H1 (cell line): ENCODE data around the gene CDH2. TPM values are rescaled to one million over a fixed set of nuclear protein-coding genes. Genes with fewer than 3 reads are reported as not detected.

Experiments used
- CTCF ChIA-PET: fragments of 300-600 bp; sonication (Branson Sonifier 250); formaldehyde crosslinking; loops from one replicate; lab custom pipeline; 2021; ENCODE audit not compliant: partially characterized antibody; lab: Charles Lee
- POLR2A ChIA-PET: fragments of 300-600 bp; sonication (Branson Sonifier 250); formaldehyde crosslinking; loops from one replicate; lab custom pipeline; 2021; ENCODE audit warnings: inconsistent platforms; ENCODE audit not compliant: partially characterized antibody; lab: Charles Lee
- DNase-seq, 2 experiments: peaks; one replicate each; pipeline versions ENCODE4 v3.0.0 to v3.0.0-alpha.2; 2010 to 2022; ENCODE audit warnings: low spot score in 2 of 2, low read depth in 1 of 2, mixed read lengths in 1 of 2
- FAIRE-seq: peaks from 2 replicates; lab custom pipeline; 2011; peaks lifted over from hg19 to GRCh38; lab: Jason Lieb, UNC
- H2AFZ ChIP-seq: 2 replicates; pipeline ENCODE4 v1.8.1; 2012; ENCODE audit warnings: low read length, inconsistent platforms
- H2AK5ac ChIP-seq: 2 replicates; pipeline ENCODE4 v1.6.1; 2013; ENCODE audit warnings: low read depth, low read length
- H2BK120ac ChIP-seq: replicated peaks from 2 replicates; pipeline ENCODE3; 2013; ENCODE audit warnings: low read depth, low read length, inconsistent platforms
- H2BK12ac ChIP-seq: 2 replicates; pipeline ENCODE4 v1.6.1; 2013; ENCODE audit warnings: low read depth, low read length
- H2BK15ac ChIP-seq: 2 replicates; pipeline ENCODE4 v1.6.1; 2013; ENCODE audit warnings: low read length
- H2BK20ac ChIP-seq: 2 replicates; pipeline ENCODE4 v1.6.1; 2013; ENCODE audit warnings: low read length
- H2BK5ac ChIP-seq: 2 replicates; pipeline ENCODE4 v1.6.1; 2013; ENCODE audit warnings: low read depth, low read length
- H3K14ac ChIP-seq: 2 replicates; pipeline ENCODE4 v1.6.1; 2013; ENCODE audit warnings: inconsistent platforms; ENCODE audit not compliant: insufficient read length
- H3K18ac ChIP-seq: 2 replicates; pipeline ENCODE4 v1.6.1; 2013; ENCODE audit warnings: low read length; ENCODE audit errors: extremely low read depth
- H3K23ac ChIP-seq: 2 replicates; pipeline ENCODE4 v1.6.1; 2013; ENCODE audit warnings: inconsistent platforms; ENCODE audit not compliant: insufficient read length
- H3K23me2 ChIP-seq: 2 replicates; pipeline ENCODE4 v1.6.1; 2013; ENCODE audit warnings: low read depth, low read length
- H3K27ac ChIP-seq: 2 replicates; pipeline ENCODE4 v1.6.1; 2011; ENCODE audit warnings: low read depth, low read length, inconsistent platforms
- H3K27me3 ChIP-seq, 4 experiments: replicated peaks in 1 of 4; 1 replicate in 1 of 4; 2 replicates in 3 of 4; pipeline versions ENCODE4 v1.6.1 to v1.8.1; 2011 to 2013; ENCODE audit warnings: low read length in 3 of 4, mild to moderate bottlenecking in 3 of 4, inconsistent platforms in 2 of 4, mixed read lengths in 2 of 4, moderate library complexity in 1 of 4; ENCODE audit not compliant: control insufficient read depth in 3 of 4, insufficient read depth in 3 of 4; ENCODE audit errors: extremely low read depth in 1 of 4
- H3K36me3 ChIP-seq, 4 experiments: 2 replicates each; pipeline versions ENCODE4 v1.6.1 to v1.8.1; 2011 to 2013; ENCODE audit warnings: mild to moderate bottlenecking in 4 of 4, low read length in 3 of 4, moderate library complexity in 2 of 4, control low read depth in 1 of 4, inconsistent platforms in 1 of 4; ENCODE audit not compliant: insufficient read depth in 4 of 4, control insufficient read depth in 2 of 4
- H3K4ac ChIP-seq: replicated peaks from 2 replicates; pipeline ENCODE3; 2013; ENCODE audit warnings: low read length, low read depth, mixed read lengths, inconsistent platforms; ENCODE audit not compliant: insufficient read length
- H3K4me1 ChIP-seq, 4 experiments: replicated peaks in 1 of 4; 1 replicate in 1 of 4; 2 replicates in 3 of 4; pipeline versions ENCODE4 v1.6.1 to v1.8.1; 2011 to 2013; ENCODE audit warnings: low read length in 3 of 4, inconsistent platforms in 2 of 4, mixed read lengths in 1 of 4; ENCODE audit not compliant: insufficient read depth in 4 of 4, control insufficient read depth in 3 of 4
- H3K4me2 ChIP-seq, 2 experiments: 2 replicates each; pipeline versions ENCODE4 v1.6.1 to v1.8.1; 2011 to 2013; ENCODE audit warnings: low read depth in 2 of 2, low read length in 2 of 2, control low read depth in 1 of 2, inconsistent platforms in 1 of 2, mild to moderate bottlenecking in 1 of 2; ENCODE audit not compliant: insufficient read depth in 1 of 2
- H3K4me3 ChIP-seq, 4 experiments: fragments of 200-600, 300-600 bp in 1 of 4; sonication (generic), shearing (Covaris generic), sonication (Bioruptor Twin) in 1 of 4; 2 replicates each; pipeline versions ENCODE4 v1.5.1 to v1.8.1; 2011 to 2016; ENCODE audit warnings: low read length in 4 of 4, low read depth in 3 of 4, control low read depth in 2 of 4, inconsistent platforms in 2 of 4, mild to moderate bottlenecking in 2 of 4, mixed read lengths in 1 of 4, moderate library complexity in 1 of 4; ENCODE audit not compliant: insufficient read depth in 2 of 4; ENCODE audit errors: extremely low read depth in 1 of 4
- H3K56ac ChIP-seq: replicated peaks from 2 replicates; pipeline ENCODE3; 2013; ENCODE audit warnings: low read depth, mild to moderate bottlenecking, mixed read lengths, low read length, inconsistent platforms; ENCODE audit not compliant: insufficient read length
- H3K79me1 ChIP-seq: 2 replicates; pipeline ENCODE4 v1.6.1; 2013; ENCODE audit warnings: low read depth, low read length, control low read depth
- H3K79me2 ChIP-seq, 2 experiments: 2 replicates each; pipeline versions ENCODE4 v1.6.1 to v1.8.1; 2012 to 2013; ENCODE audit warnings: low read length in 2 of 2, mild to moderate bottlenecking in 2 of 2, inconsistent platforms in 1 of 2; ENCODE audit not compliant: insufficient read depth in 2 of 2, control insufficient read depth in 1 of 2
- H3K9ac ChIP-seq, 4 experiments: replicated peaks in 1 of 4; 1 replicate in 1 of 4; 2 replicates in 3 of 4; pipeline versions ENCODE4 v1.6.1 to v1.8.1; 2011 to 2013; ENCODE audit warnings: low read depth in 3 of 4, low read length in 3 of 4, control low read depth in 2 of 4, mild to moderate bottlenecking in 2 of 4, moderate library complexity in 2 of 4, inconsistent platforms in 1 of 4; ENCODE audit errors: extremely low read depth in 1 of 4
- H3K9me3 ChIP-seq, 2 experiments: 2 replicates each; pipeline versions ENCODE4 v1.6.1 to v1.8.1; 2012 to 2013; ENCODE audit warnings: mild to moderate bottlenecking in 2 of 2, moderate library complexity in 2 of 2, control low read depth in 1 of 2, inconsistent platforms in 1 of 2, low read depth in 1 of 2, low read length in 1 of 2, mixed read lengths in 1 of 2; ENCODE audit not compliant: insufficient read depth in 2 of 2
- H4K20me1 ChIP-seq, 2 experiments: replicated peaks in 1 of 2; 2 replicates each; pipeline versions ENCODE3 to v1.8.1; 2011 to 2013; ENCODE audit warnings: inconsistent platforms in 2 of 2, low read length in 2 of 2, mild to moderate bottlenecking in 1 of 2; ENCODE audit not compliant: insufficient read depth in 2 of 2, control insufficient read depth in 1 of 2
- H4K5ac ChIP-seq: 2 replicates; pipeline ENCODE4 v1.6.1; 2013; ENCODE audit warnings: low read length, low read depth, mixed read lengths, inconsistent platforms; ENCODE audit not compliant: insufficient read length
- H4K8ac ChIP-seq: 2 replicates; pipeline ENCODE4 v1.8.0; 2013; ENCODE audit warnings: mild to moderate bottlenecking, moderate library complexity, low read length, inconsistent platforms; ENCODE audit not compliant: insufficient read depth; ENCODE audit errors: extremely low read depth
- H4K91ac ChIP-seq: replicated peaks from 2 replicates; pipeline ENCODE3; 2013; ENCODE audit warnings: low read length, mixed read lengths, inconsistent platforms; ENCODE audit not compliant: insufficient read length
- CBX8 ChIP-seq: fragments of 300-800, 300-1000 bp; sonication (generic); IDR thresholded peaks from 2 replicates; pipeline ENCODE4 v1.7.1; 2016; ENCODE audit warnings: low read depth, low read length, borderline replicate concordance
- CTBP2 ChIP-seq: IDR thresholded peaks from 2 replicates; pipeline ENCODE4 v1.7.0; 2011; ENCODE audit warnings: borderline replicate concordance, mild to moderate bottlenecking, moderate library complexity, mixed read lengths, low read length; ENCODE audit not compliant: insufficient read depth, insufficient read length
- EGR1 ChIP-seq: IDR thresholded peaks from 2 replicates; pipeline ENCODE4 v1.6.1; 2011; ENCODE audit warnings: low read depth, low read length, borderline replicate concordance
- FOSL1 ChIP-seq: IDR thresholded peaks from 2 replicates; pipeline ENCODE4 v1.6.1; 2011; ENCODE audit warnings: mild to moderate bottlenecking, low read depth, low read length, moderate library complexity; ENCODE audit not compliant: insufficient read depth
- GABPA ChIP-seq: IDR thresholded peaks from 2 replicates; pipeline ENCODE4 v1.6.1; 2011; ENCODE audit warnings: mild to moderate bottlenecking, low read length, moderate library complexity, borderline replicate concordance; ENCODE audit not compliant: insufficient read depth
- JUND ChIP-seq: IDR thresholded peaks from 2 replicates; pipeline ENCODE4 v1.6.1; 2011; ENCODE audit warnings: mild to moderate bottlenecking, improper control_type of control experiment, low read length
- POLR2A ChIP-seq, 2 experiments: IDR thresholded peaks; 1 replicate in 1 of 2; 2 replicates in 1 of 2; pipeline ENCODE4 v1.6.1; 2011; ENCODE audit warnings: low read depth in 2 of 2, low read length in 2 of 2, mild to moderate bottlenecking in 2 of 2; ENCODE audit errors: control extremely low read depth in 1 of 2
- RXRA ChIP-seq: IDR thresholded peaks from 2 replicates; pipeline ENCODE4 v1.6.1; 2011; ENCODE audit warnings: low read depth, mild to moderate bottlenecking, low read length, moderate library complexity; ENCODE audit not compliant: insufficient read depth
- SAP30 ChIP-seq: fragments of 300-600 bp; sonication (generic); IDR thresholded peaks from 2 replicates; pipeline ENCODE4 v1.7.1; 2012; ENCODE audit warnings: low read length, moderate library complexity, mild to moderate bottlenecking, inconsistent platforms; ENCODE audit not compliant: insufficient read depth, insufficient replicate concordance
- SUZ12 ChIP-seq: fragments of 200-600 bp; sonication (generic); IDR thresholded peaks from 2 replicates; pipeline ENCODE4 v1.6.1; 2012; ENCODE audit warnings: mild to moderate bottlenecking, inconsistent platforms, low read length, moderate library complexity, mixed read lengths
- TAF1 ChIP-seq: IDR thresholded peaks from 2 replicates; pipeline ENCODE4 v1.6.1; 2011; ENCODE audit warnings: mild to moderate bottlenecking, low read depth, low read length
- TCF12 ChIP-seq: IDR thresholded peaks from 2 replicates; pipeline ENCODE4 v1.6.1; 2011; ENCODE audit warnings: low read depth, mild to moderate bottlenecking, low read length
- ZNF274 ChIP-seq: IDR thresholded peaks from 2 replicates; pipeline ENCODE4 v1.7.0; 2012; ENCODE audit warnings: low read length, borderline replicate concordance; ENCODE audit errors: extremely low read depth
- polyA plus RNA-seq, 7 experiments: library from polyadenylated mRNA; depleted of rRNA in 3 of 7; stranded (reverse) in 5 of 7; unstranded in 2 of 7; fragments of >200 nt in 5 of 7; fragments of 200-250 nt in 2 of 7; gene quantifications; 1 replicate in 5 of 7; 2 replicates in 1 of 7; 4 replicates in 1 of 7; pipeline versions ENCODE4 v1.2.1 to v1.2.3, GENCODE V29; 2011 to 2013; ENCODE audit warnings: missing spikeins in 2 of 7, mixed read lengths in 2 of 7
- total RNA-seq: library from RNA; stranded (reverse); fragmentation: NEBNext Ultra II Directional; extraction: Animal tissue kit (Norgen Biotek cat#: 25700); gene quantifications from 2 replicates; pipeline ENCODE4 v1.2.1, GENCODE V29; 2021
- TF ChIP-seq, protein P1 (sequence below): IDR thresholded peaks from 2 replicates; pipeline ENCODE4 v1.6.1; 2012; ENCODE audit warnings: inconsistent platforms

CDH2 gene
- total and polyA plus RNA-seq, 2 of the 8 experiments (the other 6 are each of a cell fraction or from before 2014, with no cell fraction given) = 15.0 to 56.5 TPM

GRCh38 chr18:27952741-27953140, 224.2 kb downstream of the CDH2 start:
- FAIRE-seq = no peak
- Histone ChIP-seq H4K5ac (no peak overlapping the region), H3K4me3 (no peak overlapping the region), H3K4me1 (no peaks in the 10 kb centered on the region), H3K4ac (no peak overlapping the region), H3K56ac (no peak overlapping the region), H2BK120ac (no peak overlapping the region), H2BK15ac (no peak overlapping the region), H3K27me3 (no peaks in the 10 kb centered on the region), H3K18ac (no peak overlapping the region), H2AK5ac (no peak overlapping the region), H3K36me3 (no peaks in the 10 kb centered on the region), H3K9me3 (no peaks in the 10 kb centered on the region), H4K91ac (no peak overlapping the region), H3K27ac (no peak overlapping the region), H2AFZ (no peak overlapping the region), H3K23ac (no peak overlapping the region), H4K20me1 (no peaks in the 10 kb centered on the region), H3K9ac (no peak overlapping the region), H2BK5ac (no peak overlapping the region), H3K79me1 (no peaks in the 10 kb centered on the region), H3K79me2 (no peaks in the 10 kb centered on the region), H4K8ac (no peak overlapping the region), H3K23me2 (no peaks in the 10 kb centered on the region), H2BK20ac (no peak overlapping the region), H3K14ac (no peak overlapping the region), H3K4me2 (no peak overlapping the region), H2BK12ac (no peak overlapping the region)
- ChIA-PET CTCF (interaction anchor here (1.5 kb wide), 1 partner anchor 10 kb away, joined by 4 read pairs; no protein-coding TSS in a partner anchor), POLR2A (no interaction called here)
- DNase-seq = no peak
- TF ChIP-seq RXRA = no peak
- TF ChIP-seq SUZ12 = no peak
- TF ChIP-seq SAP30 = no peak
- no peak for TF ChIP-seq POLR2A (IDR thresholded peaks at IDR 0.05; ENCODE audit: control extremely low read depth in 1 of 2, low read depth in 2 of 2, low read length in 2 of 2)
- no peak for TF ChIP-seq GABPA
- TF ChIP-seq CBX8 = no peak
- no peak for TF ChIP-seq JUND
- no peak for TF ChIP-seq EGR1
- TF ChIP-seq, protein P1, sequence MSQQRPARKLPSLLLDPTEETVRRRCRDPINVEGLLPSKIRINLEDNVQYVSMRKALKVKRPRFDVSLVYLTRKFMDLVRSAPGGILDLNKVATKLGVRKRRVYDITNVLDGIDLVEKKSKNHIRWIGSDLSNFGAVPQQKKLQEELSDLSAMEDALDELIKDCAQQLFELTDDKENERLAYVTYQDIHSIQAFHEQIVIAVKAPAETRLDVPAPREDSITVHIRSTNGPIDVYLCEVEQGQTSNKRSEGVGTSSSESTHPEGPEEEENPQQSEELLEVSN = no peak
- TF ChIP-seq CTBP2 = no peak
- TF ChIP-seq TAF1 = no peak
- no peak for TF ChIP-seq ZNF274
- TF ChIP-seq FOSL1 = no peak
- TF ChIP-seq TCF12 = no peak
